C4-2B (cell line): ENCODE results near the gene COX4I2.

Source experiments
- H3K27ac ChIP-seq: fragments of 450-650 bp; 2 replicates; pipeline ENCODE4 v1.5.1; 2017
- CTCF ChIP-seq: fragments of 450-650 bp; conservative IDR thresholded peaks from 2 replicates; pipeline ENCODE4 v1.5.1; 2017; ENCODE audit warnings: mild to moderate bottlenecking
- ZFX ChIP-seq: fragments of 450-650 bp; IDR thresholded peaks from 2 replicates; pipeline ENCODE4 v1.6.1; 2017

COX4I2 gene

DNA sequence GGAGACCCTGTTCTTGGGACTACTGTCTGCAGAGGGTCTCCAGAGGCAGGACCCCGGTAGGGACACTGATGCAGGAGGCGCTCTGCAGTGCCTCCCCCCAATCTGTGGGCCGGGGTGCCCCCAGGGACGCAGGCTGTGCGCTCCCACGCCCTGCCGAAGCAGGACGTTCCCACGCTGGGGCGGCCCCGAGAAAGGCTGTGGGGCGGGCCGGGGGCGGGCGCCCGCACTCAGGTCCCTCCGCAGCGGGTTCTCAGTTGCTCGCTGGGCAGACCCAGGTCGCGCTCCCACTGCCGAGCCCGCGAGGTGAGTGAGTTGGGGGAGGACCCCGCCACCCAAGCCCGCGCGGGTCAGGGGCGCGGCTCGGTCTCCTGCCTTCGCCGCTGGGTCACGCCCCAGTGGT, at the start of gene COX4I2:
TSS of gene COX4I2 (plus strand) at position 253 of the 400 bp plus-strand sequence. CDS start 1,106 bp downstream, outside the sequence.
- H3K27ac ChIP-seq = no peak within 1 kb of the TSS
- TF ChIP-seq ZFX (no peak), CTCF (no peak)

DNA sequence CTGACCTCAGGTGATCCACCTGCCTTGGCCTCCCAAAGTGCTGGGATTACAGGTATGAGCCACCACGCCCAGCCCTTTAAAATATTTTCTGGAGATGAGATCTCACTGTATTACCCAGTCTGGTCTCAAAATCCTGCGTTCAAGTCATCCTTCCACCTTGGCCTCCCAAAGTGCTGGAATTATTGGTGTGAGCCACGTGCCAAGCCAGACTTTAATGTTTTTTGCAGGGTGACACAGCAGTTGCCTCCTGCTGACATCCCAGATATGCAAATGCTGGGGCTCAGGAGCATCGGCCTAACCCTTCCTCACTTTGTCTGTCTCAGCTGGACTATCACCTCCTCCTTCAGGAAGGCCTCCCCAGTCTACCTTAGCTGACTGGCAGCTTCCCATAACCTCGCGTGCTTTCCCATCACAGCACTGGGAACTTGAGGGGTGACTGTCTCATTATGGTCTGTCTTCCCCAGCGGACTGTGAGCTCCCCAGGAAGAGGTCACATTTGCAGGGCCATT, 46.9 kb upstream of the COX4I2 start:
- TF ChIP-seq CTCF (no peak), ZFX (no peak)
- no peak overlapping the region for H3K27ac ChIP-seq

DNA sequence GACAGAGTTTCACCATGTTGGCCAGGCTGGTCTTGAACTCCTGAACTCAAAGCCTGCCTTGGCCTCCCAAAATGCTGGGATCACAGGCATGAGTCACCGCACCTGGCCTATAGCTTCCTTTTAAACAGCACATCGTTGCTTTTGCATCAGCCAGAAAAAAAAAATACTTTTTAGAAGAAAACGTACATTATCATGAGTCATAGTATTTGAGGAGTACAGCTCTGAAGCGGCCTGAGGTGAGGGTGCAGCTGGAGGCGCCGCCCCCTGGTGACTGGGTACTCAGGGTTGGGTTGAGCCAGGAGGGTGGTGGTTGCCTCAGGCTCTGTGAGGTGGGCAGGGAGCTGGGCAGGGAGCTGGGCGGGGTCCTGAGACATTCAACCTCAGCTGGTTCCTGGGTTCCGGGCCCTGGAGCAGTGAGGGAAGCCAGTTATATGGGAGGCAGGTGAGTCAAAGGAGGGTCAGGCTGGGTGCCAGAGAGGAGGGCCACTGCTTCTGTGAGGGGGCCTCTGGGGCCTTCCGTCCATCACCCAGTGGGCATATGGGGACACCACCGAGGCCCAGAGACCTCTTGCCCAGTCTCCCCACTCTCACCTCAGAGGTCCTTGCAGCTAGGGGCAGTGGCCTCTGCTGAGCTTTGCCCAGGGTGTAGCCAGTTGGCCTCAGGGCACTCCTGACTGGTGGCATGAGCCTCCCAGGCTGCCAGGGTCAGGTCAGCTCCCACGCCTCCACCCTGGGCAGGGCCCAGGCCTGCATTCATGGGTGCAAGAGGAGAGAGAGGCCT, 44.3 kb upstream of the COX4I2 start:
- no peak overlapping the region for H3K27ac ChIP-seq
- TF ChIP-seq ZFX (no peak), CTCF (no peak)

GRCh38 chr20:31594002-31594557, 43.6 kb upstream of the COX4I2 start:
- H3K27ac ChIP-seq = no peak overlapping the region
- TF ChIP-seq ZFX (no peak), CTCF (no peak)

GRCh38 chr20:31594558-31595379, 42.9 kb upstream of the COX4I2 start:
- no peak overlapping the region for H3K27ac ChIP-seq
- TF ChIP-seq ZFX = no peak
- TF ChIP-seq CTCF = no peak

DNA sequence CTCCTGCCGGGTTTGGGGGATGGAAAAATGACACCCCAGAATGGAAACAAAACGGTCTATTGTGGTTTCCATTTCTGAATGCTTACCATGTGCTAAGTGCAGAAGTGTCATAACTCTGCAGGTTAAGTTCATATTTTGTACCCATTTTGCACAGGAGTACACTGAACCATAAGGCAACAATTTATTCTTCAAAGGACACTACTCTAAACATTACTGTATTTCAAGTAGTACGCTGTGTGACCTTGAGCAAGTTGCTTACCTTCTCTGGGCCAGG, 42.4 kb upstream of the COX4I2 start:
- TF ChIP-seq CTCF (no peak), ZFX (no peak)
- H3K27ac ChIP-seq = no peak overlapping the region
